Smooth muscle cell (in vitro differentiated cells): ENCODE data around the gene ANO2. TPM values are rescaled to one million over a fixed set of nuclear protein-coding genes. Genes with fewer than 3 reads are reported as not detected.

ENCODE experiments used
- DNase-seq: peaks from one replicate; lab custom pipeline; 2025; ENCODE audit not compliant: unreplicated experiment; lab: John Stamatoyannopoulos, UW
- H2AFZ ChIP-seq: fragments of 200-600 bp; sonication (generic); 2 replicates; pipeline ENCODE4 v1.6.0; 2016; ENCODE audit warnings: antibody characterized with exemption, low read depth, mild to moderate bottlenecking
- H3F3A ChIP-seq: fragments of 200-600 bp; sonication (generic); 2 replicates; pipeline ENCODE4 v1.6.0; 2017; ENCODE audit warnings: antibody characterized with exemption, low read depth
- H3K27ac ChIP-seq: fragments of 200-600 bp; sonication (generic); 2 replicates; pipeline ENCODE4 v1.5.1; 2016; ENCODE audit warnings: low read depth, mild to moderate bottlenecking
- H3K27me3 ChIP-seq: fragments of 200-600 bp; sonication (generic); 2 replicates; pipeline ENCODE4 v1.6.1; 2016; ENCODE audit warnings: low read depth, mild to moderate bottlenecking
- H3K36me3 ChIP-seq: fragments of 200-600 bp; sonication (generic); 2 replicates; pipeline ENCODE4 v1.5.1; 2016; ENCODE audit warnings: low read depth
- H3K4me1 ChIP-seq: fragments of 200-600 bp; sonication (generic); 2 replicates; pipeline ENCODE4 v1.5.1; 2016; ENCODE audit warnings: low read depth
- H3K4me2 ChIP-seq: fragments of 200-600 bp; sonication (generic); 2 replicates; pipeline ENCODE4 v1.6.0; 2016; ENCODE audit warnings: mild to moderate bottlenecking
- H3K4me3 ChIP-seq: fragments of 200-600 bp; sonication (generic); 2 replicates; pipeline ENCODE4 v1.5.1; 2016; ENCODE audit warnings: mild to moderate bottlenecking
- H3K79me2 ChIP-seq: fragments of 200-600 bp; sonication (generic); 2 replicates; pipeline ENCODE4 v1.6.0; 2016; ENCODE audit warnings: low read depth, mild to moderate bottlenecking
- H3K9ac ChIP-seq: fragments of 200-600 bp; sonication (generic); 2 replicates; pipeline ENCODE4 v1.6.0; 2016; ENCODE audit warnings: low read depth
- H3K9me3 ChIP-seq: fragments of 200-600 bp; sonication (generic); replicated peaks from 2 replicates; pipeline ENCODE4 v1.5.1; 2016; ENCODE audit warnings: low read depth
- H4K20me1 ChIP-seq: fragments of 200-600 bp; sonication (generic); 2 replicates; pipeline ENCODE4 v1.6.0; 2016; ENCODE audit warnings: low read depth
- CTCF ChIP-seq: fragments of 200-600 bp; sonication (generic); IDR thresholded peaks from 2 replicates; pipeline ENCODE4 v1.5.1; 2017; ENCODE audit warnings: borderline replicate concordance, mild to moderate bottlenecking, antibody characterized with exemption; ENCODE audit not compliant: insufficient read depth, poor library complexity, severe bottlenecking
- WGBS: methylation state at CpG from one replicate; pipeline ENCODE4 v1.1.7; 2016; ENCODE audit warnings: low lambda C conversion rate; 5-methylcytosine and 5-hydroxymethylcytosine counted together
- polyA plus RNA-seq: library from polyadenylated mRNA; unstranded; fragments of >200 nt; fragmentation: Nextera tagmentation; extraction: Ambion mirVana; gene quantifications from 2 replicates; pipeline ENCODE4 v1.2.1, GENCODE V29; 2016
- total RNA-seq: library from RNA; depleted of rRNA; stranded (reverse); fragments of >200 nt; gene quantifications from 2 replicates; pipeline ENCODE4 v1.2.3, GENCODE V29; 2014

Gene ANO2
- total and polyA plus RNA-seq, 2 experiments from 2014 or later, result 0.18 TPM; not detected in 1

DNA sequence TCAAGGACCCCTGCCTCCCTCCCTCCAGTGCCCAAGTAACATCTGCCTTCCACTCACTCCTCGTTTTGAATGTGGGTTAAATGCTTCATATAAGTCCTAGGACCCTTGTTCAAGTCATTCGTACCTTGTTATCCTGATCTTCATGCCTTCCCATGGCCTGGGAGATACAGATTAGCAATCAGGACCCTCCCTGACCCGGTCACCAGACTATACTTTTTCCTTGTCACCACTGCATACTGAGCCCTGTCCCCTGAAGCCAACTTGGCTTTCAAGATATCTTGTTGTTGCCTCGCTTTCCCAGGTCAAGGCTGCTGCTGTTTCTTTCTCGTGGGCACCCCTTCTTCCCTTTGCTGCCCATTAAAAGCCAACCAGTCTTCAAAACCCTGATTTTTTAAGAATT is 208.5 kb downstream of the ANO2 start:
- Histone ChIP-seq H3K9ac (no peak overlapping the region), H3K27me3 (no peaks in the 10 kb centered on the region), H3K27ac (no peak overlapping the region), H3K79me2 (no peaks in the 10 kb centered on the region), H3K4me3 (no peak overlapping the region), H3K4me2 (no peak overlapping the region), H3K4me1 (no peaks in the 10 kb centered on the region), H3F3A (no peaks in the 10 kb centered on the region), H3K36me3 (no peaks in the 10 kb centered on the region), H4K20me1 (no peaks in the 10 kb centered on the region), H2AFZ (no peak overlapping the region), H3K9me3 (no peaks in the 10 kb centered on the region)
- WGBS, result 83% methylated on average over 5 of the region's 5 CpGs
- DNase-seq, result no peak
- TF ChIP-seq CTCF, result no peak

GRCh38 chr12:5736016-5736415 is 209.0 kb downstream of the ANO2 start:
- no peaks in the 10 kb centered on the region for H3F3A ChIP-seq
- no peaks in the 10 kb centered on the region for H3K9me3 ChIP-seq
- H3K4me3 ChIP-seq, result no peak overlapping the region
- H4K20me1 ChIP-seq, result no peaks in the 10 kb centered on the region
- H3K79me2 ChIP-seq, result no peaks in the 10 kb centered on the region
- H3K36me3 ChIP-seq, result no peaks in the 10 kb centered on the region
- TF ChIP-seq CTCF, result no peak
- H3K4me1 ChIP-seq, result no peaks in the 10 kb centered on the region
- DNase-seq, result no peak
- 90% methylated on average over 2 of the region's 2 CpGs for WGBS
- no peak overlapping the region for H3K4me2 ChIP-seq
- H3K27ac ChIP-seq, result no peak overlapping the region
- H3K9ac ChIP-seq, result no peak overlapping the region
- no peak overlapping the region for H2AFZ ChIP-seq
- no peaks in the 10 kb centered on the region for H3K27me3 ChIP-seq

- no peaks in the 10 kb centered on the region for H3K27me3 ChIP-seq
- H3K4me2 ChIP-seq, result no peak overlapping the region
- H3K36me3 ChIP-seq, result no peaks in the 10 kb centered on the region
- DNase-seq, result no peak
- no peaks in the 10 kb centered on the region for H3F3A ChIP-seq
- H3K9ac ChIP-seq, result no peak overlapping the region
- H3K27ac ChIP-seq, result no peak overlapping the region
- H2AFZ ChIP-seq, result no peak overlapping the region
- H3K9me3 ChIP-seq, result no peaks in the 10 kb centered on the region
- no peaks in the 10 kb centered on the region for H4K20me1 ChIP-seq
- H3K79me2 ChIP-seq, result no peaks in the 10 kb centered on the region
- no peak overlapping the region for H3K4me3 ChIP-seq
- no peaks in the 10 kb centered on the region for H3K4me1 ChIP-seq
- 95% methylated on average over 5 of the region's 5 CpGs for WGBS
- no peak for TF ChIP-seq CTCF
Observed at GRCh38 chr12:5733916-5734315, 211.1 kb downstream of the ANO2 start.

- Histone ChIP-seq H3K27ac (no peak overlapping the region), H3K4me2 (no peak overlapping the region), H3K79me2 (no peaks in the 10 kb centered on the region), H4K20me1 (no peaks in the 10 kb centered on the region), H3K9ac (no peak overlapping the region), H3K4me3 (no peak overlapping the region), H3K27me3 (no peaks in the 10 kb centered on the region), H3F3A (no peaks in the 10 kb centered on the region), H2AFZ (no peak overlapping the region), H3K36me3 (no peaks in the 10 kb centered on the region), H3K9me3 (no peaks in the 10 kb centered on the region), H3K4me1 (no peaks in the 10 kb centered on the region)
- DNase-seq, result no peak
- WGBS, result 90% methylated on average over 11 of the region's 11 CpGs
- no peak for TF ChIP-seq CTCF
Observed at GRCh38 chr12:5733136-5733755, 211.8 kb downstream of the ANO2 start.
